Measurements from ENCODE around the gene PIEZO2.

- TF ChIP-seq, protein P1, sequence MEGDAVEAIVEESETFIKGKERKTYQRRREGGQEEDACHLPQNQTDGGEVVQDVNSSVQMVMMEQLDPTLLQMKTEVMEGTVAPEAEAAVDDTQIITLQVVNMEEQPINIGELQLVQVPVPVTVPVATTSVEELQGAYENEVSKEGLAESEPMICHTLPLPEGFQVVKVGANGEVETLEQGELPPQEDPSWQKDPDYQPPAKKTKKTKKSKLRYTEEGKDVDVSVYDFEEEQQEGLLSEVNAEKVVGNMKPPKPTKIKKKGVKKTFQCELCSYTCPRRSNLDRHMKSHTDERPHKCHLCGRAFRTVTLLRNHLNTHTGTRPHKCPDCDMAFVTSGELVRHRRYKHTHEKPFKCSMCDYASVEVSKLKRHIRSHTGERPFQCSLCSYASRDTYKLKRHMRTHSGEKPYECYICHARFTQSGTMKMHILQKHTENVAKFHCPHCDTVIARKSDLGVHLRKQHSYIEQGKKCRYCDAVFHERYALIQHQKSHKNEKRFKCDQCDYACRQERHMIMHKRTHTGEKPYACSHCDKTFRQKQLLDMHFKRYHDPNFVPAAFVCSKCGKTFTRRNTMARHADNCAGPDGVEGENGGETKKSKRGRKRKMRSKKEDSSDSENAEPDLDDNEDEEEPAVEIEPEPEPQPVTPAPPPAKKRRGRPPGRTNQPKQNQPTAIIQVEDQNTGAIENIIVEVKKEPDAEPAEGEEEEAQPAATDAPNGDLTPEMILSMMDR (IDR thresholded peaks at IDR 0.05; ENCODE audit: control extremely low read depth in 1 of 3, insufficient read depth in 1 of 3, low read depth in 1 of 3, low read length in 3 of 3), result no peak
- no peak for TF ChIP-seq HDAC2 (IDR thresholded peaks at IDR 0.05; ENCODE audit: borderline replicate concordance in 1 of 2, low read depth in 2 of 2, low read length in 2 of 2)
- no peak for TF ChIP-seq SIN3A (conservative IDR thresholded peaks at IDR 0.05 in 1 of 2, IDR thresholded peaks at IDR 0.05 in 1 of 2; ENCODE audit: low read depth in 1 of 2, low read length in 2 of 2)
- TF ChIP-seq ATF2 (IDR thresholded peaks at IDR 0.05; ENCODE audit: low read length), result no peak
- TF ChIP-seq CHD2 (IDR thresholded peaks at IDR 0.05; ENCODE audit: low read length), result no peak
Measured at GRCh38 chr18:11020877-11021414, 128.4 kb downstream of the PIEZO2 start.
